AG10803 (cell line): ENCODE results near the gene WTAP.

Experiments
- DNase-seq: peaks from one replicate; pipeline ENCODE4 v3.0.0; 2010; ENCODE audit warnings: low read depth
- H3K4me3 ChIP-seq: 2 replicates; pipeline ENCODE4 v1.5.1; 2011; ENCODE audit warnings: mild to moderate bottlenecking, low read length, control low read depth
- TF ChIP-seq, protein P1 (sequence below): conservative IDR thresholded peaks from 2 replicates; pipeline ENCODE4 v1.5.1; 2011; ENCODE audit warnings: mild to moderate bottlenecking, low read length, control low read depth, inconsistent platforms

Gene WTAP

DNA sequence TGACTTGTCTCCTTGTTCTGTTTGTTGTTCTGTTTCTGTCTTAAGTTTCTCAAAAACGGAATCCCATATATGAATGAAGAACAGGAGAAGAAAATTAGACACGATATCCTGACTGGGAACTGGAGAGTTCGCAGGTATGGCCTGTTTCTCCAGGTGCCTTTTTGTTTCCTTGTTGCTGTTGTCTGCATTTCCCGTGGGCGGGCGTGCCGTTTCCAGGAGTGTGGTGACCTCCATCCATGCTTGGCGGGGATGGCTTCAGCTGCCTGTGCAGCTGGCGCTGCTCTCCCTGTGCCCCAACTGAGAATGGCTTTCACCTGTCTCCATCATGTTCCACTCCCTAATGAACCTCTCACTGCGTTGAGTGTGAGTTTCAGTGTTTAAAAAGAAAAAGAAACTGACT is 77.2 kb downstream of the WTAP start:
- no peak overlapping the region for H3K4me3 ChIP-seq
- TF ChIP-seq, protein P1, sequence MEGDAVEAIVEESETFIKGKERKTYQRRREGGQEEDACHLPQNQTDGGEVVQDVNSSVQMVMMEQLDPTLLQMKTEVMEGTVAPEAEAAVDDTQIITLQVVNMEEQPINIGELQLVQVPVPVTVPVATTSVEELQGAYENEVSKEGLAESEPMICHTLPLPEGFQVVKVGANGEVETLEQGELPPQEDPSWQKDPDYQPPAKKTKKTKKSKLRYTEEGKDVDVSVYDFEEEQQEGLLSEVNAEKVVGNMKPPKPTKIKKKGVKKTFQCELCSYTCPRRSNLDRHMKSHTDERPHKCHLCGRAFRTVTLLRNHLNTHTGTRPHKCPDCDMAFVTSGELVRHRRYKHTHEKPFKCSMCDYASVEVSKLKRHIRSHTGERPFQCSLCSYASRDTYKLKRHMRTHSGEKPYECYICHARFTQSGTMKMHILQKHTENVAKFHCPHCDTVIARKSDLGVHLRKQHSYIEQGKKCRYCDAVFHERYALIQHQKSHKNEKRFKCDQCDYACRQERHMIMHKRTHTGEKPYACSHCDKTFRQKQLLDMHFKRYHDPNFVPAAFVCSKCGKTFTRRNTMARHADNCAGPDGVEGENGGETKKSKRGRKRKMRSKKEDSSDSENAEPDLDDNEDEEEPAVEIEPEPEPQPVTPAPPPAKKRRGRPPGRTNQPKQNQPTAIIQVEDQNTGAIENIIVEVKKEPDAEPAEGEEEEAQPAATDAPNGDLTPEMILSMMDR = no peak
- DNase-seq = no peak

DNA sequence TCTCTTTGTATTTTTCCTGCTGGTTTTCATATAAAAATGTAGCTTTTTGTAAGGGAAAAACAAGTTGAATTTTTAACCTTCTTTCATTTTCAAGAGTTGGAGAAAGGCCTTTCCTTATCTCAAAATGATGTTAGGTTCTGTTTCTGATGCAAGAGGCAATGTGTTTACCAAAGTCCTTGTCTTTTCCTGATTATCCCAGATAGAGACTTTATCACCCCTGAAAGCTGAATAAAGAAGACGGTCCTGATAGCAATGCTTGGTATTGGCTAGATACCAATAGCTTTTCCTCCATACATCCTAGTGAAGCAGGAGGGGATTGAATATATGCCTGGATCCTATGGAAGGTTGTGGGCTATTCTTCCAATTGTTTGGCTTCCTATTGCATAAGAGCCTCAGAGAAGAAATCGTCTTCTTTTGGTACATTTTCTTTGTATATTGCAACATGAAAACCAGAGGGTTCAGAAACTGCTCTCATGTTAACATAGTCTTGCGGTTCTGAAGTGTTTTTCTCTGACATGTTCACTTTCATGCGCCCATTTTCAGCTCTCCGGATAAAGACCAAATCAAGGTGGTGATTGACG is 78.2 kb downstream of the WTAP start:
- no peak for DNase-seq
- TF ChIP-seq, protein P1 = no peak
- no peak overlapping the region for H3K4me3 ChIP-seq
